Globus pallidus (tissue), 1 donor: ENCODE measurements around the gene GAB1.
A peak's percentile ranks its signal among the peaks of the same experiment; 100 is the strongest.

ENCODE experiments used
- DNase-seq: peaks from one replicate; pipeline ENCODE4 v3.0.0-alpha.2; 2015; ENCODE audit warnings: low spot score

The GAB1 gene

GRCh38 chr4:143417679-143418403, 81.2 kb downstream of the GAB1 start:
- DNase-seq, result no peak

- no peak for DNase-seq
Observed at GRCh38 chr4:143420227-143420626, 83.6 kb downstream of the GAB1 start.

- no peak for DNase-seq
Observed at GRCh38 chr4:143421609-143422008, 84.9 kb downstream of the GAB1 start.

DNA sequence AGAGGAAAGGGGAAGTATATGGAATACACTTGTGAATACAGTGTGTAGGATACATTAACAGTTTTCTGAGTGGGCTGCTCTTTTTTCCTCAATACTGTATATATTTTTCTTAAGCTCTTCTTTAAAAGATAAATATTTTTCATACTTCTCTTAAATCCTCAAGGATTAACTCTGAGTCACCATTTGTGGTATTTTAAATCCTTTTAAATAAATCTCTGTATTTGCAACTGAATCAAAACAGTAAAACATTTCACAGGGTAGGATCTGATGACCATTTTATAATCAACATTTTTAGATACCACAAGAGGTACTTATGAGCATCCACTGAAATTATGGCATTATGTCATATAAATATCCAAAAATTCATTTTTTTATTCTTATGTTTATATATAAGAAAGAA, 87.6 kb downstream of the GAB1 start:
- DNase-seq, result no peak

- no peak for DNase-seq
Observed at GRCh38 chr4:143431526-143432257, 95.0 kb downstream of the GAB1 start.

- DNase-seq, result no peak
Observed at GRCh38 chr4:143432258-143432591, 95.5 kb downstream of the GAB1 start.

DNA sequence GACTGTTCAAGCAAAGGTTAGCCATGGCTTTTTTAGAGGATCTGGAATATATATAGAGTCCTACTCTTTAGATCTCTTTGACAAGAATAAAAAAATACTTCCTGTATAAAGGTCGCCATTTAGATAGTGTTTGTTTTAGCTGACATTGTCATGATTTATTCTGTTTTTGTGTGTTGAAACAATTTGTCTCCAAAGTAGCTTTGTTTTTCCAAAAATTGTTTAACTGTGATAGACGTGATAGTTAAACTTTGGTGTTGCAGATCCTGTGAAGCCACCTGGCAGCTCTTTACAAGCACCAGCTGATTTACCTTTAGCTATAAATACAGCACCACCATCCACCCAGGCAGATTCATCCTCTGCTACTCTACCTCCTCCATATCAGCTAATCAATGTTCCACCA, 96.6 kb downstream of the GAB1 start:
- no peak for DNase-seq

GRCh38 chr4:143435955-143436354, 99.3 kb downstream of the GAB1 start:
- no peak for DNase-seq

- no peak for DNase-seq
Observed at GRCh38 chr4:143437476-143437875, 100.8 kb downstream of the GAB1 start.

DNA sequence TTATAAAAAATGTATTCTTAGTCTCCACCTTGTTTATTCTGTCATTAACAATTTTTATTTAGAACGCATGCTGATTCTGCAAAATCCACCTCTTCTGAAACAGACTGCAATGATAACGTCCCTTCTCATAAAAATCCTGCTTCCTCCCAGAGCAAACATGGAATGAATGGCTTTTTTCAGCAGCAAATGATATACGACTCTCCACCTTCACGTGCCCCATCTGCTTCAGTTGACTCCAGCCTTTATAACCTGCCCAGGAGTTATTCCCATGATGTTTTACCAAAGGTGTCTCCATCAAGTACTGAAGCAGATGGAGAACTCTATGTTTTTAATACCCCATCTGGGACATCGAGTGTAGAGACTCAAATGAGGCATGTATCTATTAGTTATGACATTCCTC, 101.3 kb downstream of the GAB1 start:
- no peak for DNase-seq

GRCh38 chr4:143438710-143439109, 102.0 kb downstream of the GAB1 start:
- no peak for DNase-seq

DNA sequence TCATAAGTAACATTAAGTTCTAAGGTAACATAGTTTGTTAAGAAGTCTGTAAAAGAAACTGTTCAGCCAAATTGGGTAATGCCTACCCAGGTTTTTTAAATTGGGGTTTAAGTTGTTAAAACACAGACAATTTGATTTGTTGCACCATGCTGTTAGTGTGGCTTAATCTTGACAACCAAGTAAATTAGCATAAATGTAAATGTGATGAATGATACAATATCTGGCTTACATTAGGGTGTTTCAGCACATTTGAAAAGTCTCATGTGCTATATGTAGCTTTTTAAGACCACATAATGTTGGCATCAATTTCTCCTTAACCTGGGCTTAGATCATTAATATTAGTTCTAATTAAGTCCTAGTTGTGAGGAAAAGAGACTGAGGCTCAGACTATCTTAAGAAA, 104.4 kb downstream of the GAB1 start:
- no peak for DNase-seq

DNA sequence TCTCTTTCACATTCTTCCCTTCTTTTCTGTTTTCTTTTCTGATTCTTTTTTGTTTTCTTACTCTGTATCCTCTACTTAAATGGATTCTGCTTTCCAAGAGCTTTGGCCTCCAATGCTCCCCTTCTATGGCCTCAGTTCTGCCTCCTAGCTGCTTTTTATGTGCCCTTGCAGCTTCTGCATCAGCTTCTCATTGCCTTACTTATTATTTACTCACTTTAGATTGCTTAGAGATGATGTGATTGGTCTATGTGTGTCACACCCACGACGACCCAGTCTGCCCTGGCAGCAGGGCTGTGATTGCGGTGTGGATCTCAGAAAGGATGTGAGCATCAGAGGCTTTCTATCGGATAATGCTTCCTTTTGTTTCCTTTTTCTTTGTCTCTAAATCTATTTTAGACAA, 105.0 kb downstream of the GAB1 start:
- peak; percentile 77 for DNase-seq

GRCh38 chr4:143443728-143444127, 107.1 kb downstream of the GAB1 start:
- no peak for DNase-seq

DNA sequence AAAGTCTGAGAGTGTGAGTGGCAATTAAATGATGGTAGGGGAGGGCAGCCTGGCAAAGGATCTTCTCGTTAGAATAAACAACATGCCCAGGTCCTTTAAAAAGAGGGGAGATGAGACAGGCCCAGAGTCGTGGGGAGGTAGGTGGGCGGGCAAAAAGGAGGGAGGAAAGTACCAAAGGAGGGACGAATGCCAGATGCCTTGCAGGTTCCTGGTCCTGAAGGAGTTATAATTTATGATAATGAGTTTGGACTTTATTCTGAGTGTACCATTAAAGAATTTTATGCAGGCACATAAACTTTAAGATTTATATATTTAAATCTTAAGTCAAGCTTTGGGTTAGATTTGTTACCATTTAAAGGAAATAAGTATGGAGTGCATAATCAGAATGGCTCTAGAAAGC, 114.5 kb downstream of the GAB1 start:
- DNase-seq, result no peak

GRCh38 chr4:143455211-143455610, 118.5 kb downstream of the GAB1 start:
- DNase-seq, result no peak

DNA sequence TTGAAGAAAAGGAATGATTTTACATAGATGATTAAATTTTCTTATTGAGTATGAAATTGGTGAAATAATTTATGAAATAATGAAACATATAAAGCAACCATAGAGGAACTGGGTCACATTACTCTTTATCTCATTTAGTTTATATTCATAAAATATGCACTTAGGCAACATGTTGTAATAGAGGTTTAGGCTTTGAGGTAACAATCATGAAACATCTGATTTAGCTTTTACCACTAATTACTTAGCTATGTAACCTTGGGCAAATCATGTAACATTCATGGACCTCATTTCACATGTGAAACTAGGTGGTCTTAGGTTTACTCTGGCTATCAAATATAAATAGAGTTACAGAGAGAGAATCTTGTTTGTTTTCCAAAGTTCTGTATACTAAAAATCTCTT, 122.3 kb downstream of the GAB1 start:
- DNase-seq, result no peak

GRCh38 chr4:143473334-143474126, 136.9 kb downstream of the GAB1 start:
- DNase-seq, result no peak

DNA sequence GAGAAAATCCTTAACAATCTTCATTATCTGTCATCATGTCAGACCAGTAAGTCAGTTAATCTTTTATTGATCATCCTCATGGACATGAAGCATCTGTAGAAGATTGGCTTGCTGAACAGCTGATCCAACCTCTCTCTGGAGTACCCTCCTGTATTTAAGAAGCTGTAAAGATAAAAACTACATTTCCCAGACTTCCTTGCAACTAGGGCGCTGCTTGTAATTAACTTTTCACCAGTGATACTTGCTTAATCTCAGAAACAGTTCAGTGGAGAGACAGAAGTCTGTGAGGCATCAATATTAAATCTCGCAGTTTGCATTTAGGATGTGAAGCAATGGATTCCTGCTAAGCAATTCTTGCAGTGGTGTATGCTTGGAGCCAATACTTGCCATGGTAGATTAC, 140.8 kb downstream of the GAB1 start:
- no peak for DNase-seq

- no peak for DNase-seq
Observed at GRCh38 chr4:143481361-143481760, 144.7 kb downstream of the GAB1 start.

DNA sequence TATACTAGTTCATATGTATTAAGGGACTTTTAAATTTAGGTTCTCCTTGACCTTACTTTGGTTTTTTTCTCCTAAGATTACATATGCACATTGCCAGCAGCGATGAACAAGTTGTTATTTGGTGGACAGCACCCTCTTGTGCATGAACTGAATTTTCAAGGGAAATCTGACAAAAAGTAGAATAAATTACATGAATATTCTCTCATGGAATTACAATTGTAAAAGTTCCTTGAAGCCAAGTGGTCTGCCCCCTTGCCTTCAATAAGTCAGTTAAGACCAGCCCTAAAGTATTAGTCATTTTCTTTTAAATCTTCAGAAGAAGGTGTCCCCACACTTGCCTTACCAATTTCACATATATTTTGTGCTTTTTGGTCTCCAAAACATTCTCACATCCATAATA, 146.2 kb downstream of the GAB1 start:
- peak; percentile 78 for DNase-seq

DNA sequence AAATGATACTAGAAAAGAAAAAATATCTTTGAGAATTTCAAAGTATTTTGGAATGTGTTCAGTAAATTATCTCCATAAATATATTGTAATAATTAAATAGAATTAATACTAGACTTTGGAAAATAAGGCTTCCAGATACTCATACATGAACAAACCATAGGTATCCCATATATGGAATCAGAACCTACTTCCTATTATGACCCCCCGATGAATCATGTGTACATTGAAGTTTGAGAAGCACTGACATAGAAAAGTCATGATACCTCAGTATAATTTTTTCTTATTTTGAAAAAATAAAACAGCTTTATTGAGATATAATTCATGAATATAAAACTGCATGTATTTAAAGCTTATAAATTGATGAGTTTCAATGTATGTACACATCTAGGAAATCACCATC, 149.6 kb downstream of the GAB1 start:
- DNase-seq, result no peak

DNA sequence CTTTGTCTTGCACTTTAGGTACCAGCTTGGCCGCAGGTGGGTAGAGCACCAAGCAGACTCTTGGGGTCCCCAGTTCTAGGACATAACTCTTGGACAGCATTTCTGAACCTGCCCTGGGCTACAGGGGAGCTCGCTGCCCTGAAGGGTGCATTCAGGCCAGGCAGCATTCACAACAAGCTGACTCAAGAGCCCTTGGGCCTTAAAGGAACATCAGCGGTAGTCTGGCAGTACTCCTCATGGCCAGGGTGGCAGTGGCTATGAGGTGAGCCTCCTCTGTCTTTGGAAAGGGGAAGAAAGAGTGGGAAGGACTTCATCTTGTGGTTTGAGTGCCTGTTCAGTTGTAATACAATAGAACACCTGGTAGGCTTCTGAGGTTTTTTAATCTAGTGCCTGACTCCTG, 152.0 kb downstream of the GAB1 start:
- no peak for DNase-seq
